HepG2 (cell line): ENCODE data around the gene STYK1. TPM values are rescaled to one million over a fixed set of nuclear protein-coding genes. Genes with fewer than 3 reads are reported as not detected.

Experiments used
- ATAC-seq: fragments of 200-7000 bp; cut with Tn5 transposase; 3 replicates; pipeline ENCODE4 v1.9.1; 2020; ENCODE audit warnings: mild to moderate bottlenecking, moderate library complexity
- BruUV-seq: library from RNA; stranded (reverse); fragments of 400-500 nt; replicated peaks from 2 replicates; lab custom pipeline; 2021; lab: Mats Ljungman, UMichigan
- CTCF ChIA-PET: fragments of 300-600 bp; formaldehyde crosslinking; extraction: SDS; loops from one replicate; lab custom pipeline; 2021; ENCODE audit warnings: low total read pairs, inconsistent platforms, low intra/inter-chr PET ratio; lab: Yijun Ruan, JAX
- POLR2A ChIA-PET: fragments of 350-600 bp; sonication (Branson Sonifier 250); formaldehyde crosslinking; loops from one replicate; lab custom pipeline; 2020; ENCODE audit warnings: antibody characterized with exemption, inconsistent platforms; lab: Yijun Ruan, JAX
- DNase-seq: peaks from one replicate; pipeline ENCODE4 v3.0.0-alpha.2; 2015; ENCODE audit warnings: low spot score
- FAIRE-seq: peaks from 3 replicates; lab custom pipeline; 2011; peaks lifted over from hg19 to GRCh38; lab: Jason Lieb, UNC
- H2AFZ ChIP-seq: one replicate; pipeline ENCODE4 v1.6.1; 2011; ENCODE audit warnings: low read length, inconsistent platforms
- H3K27ac ChIP-seq: fragments of 300-600 bp; 3 replicates; pipeline ENCODE4 v1.8.0; 2011; ENCODE audit warnings: mixed run types, mild to moderate bottlenecking, mixed read lengths, low read length, inconsistent platforms; ENCODE audit not compliant: insufficient read depth; ENCODE audit errors: extremely low read length
- H3K27me3 ChIP-seq, 2 experiments: fragments of 200-600 bp in 1 of 2; 2 replicates in 1 of 2; 3 replicates in 1 of 2; pipeline versions ENCODE4 v1.6.0 to v1.8.0; 2011; ENCODE audit warnings: low read length in 2 of 2, mild to moderate bottlenecking in 2 of 2, moderate library complexity in 2 of 2, inconsistent platforms in 1 of 2; ENCODE audit not compliant: insufficient read depth in 2 of 2, control insufficient read depth in 1 of 2
- H3K36me3 ChIP-seq, 2 experiments: fragments of 200-600 bp in 1 of 2; replicated peaks in 1 of 2; 2 replicates in 1 of 2; 3 replicates in 1 of 2; pipeline versions ENCODE4 v1.5.1 to v1.8.0; 2011; ENCODE audit warnings: low read length in 2 of 2, inconsistent platforms in 1 of 2; ENCODE audit not compliant: insufficient read depth in 2 of 2, control insufficient read depth in 1 of 2
- H3K4me1 ChIP-seq: 2 replicates; pipeline ENCODE4 v1.5.1; 2012; ENCODE audit warnings: low read length, inconsistent platforms; ENCODE audit not compliant: insufficient read depth
- H3K4me2 ChIP-seq: 2 replicates; pipeline ENCODE4 v1.6.0; 2011; ENCODE audit warnings: low read depth, low read length, inconsistent platforms
- H3K4me3 ChIP-seq, 3 experiments: fragments of 200-600 bp in 1 of 3; sonication (generic), shearing (Covaris generic) in 1 of 3; replicated peaks in 1 of 3; 2 replicates each; pipeline ENCODE4 v1.5.1; 2011 to 2016; ENCODE audit warnings: low read length in 3 of 3, inconsistent platforms in 2 of 3, low read depth in 2 of 3, mild to moderate bottlenecking in 2 of 3, control low read depth in 1 of 3, mixed read lengths in 1 of 3; ENCODE audit not compliant: insufficient read depth in 1 of 3
- H3K79me2 ChIP-seq: one replicate; pipeline ENCODE4 v1.6.1; 2011; ENCODE audit warnings: low read length, inconsistent platforms; ENCODE audit not compliant: insufficient read depth
- H3K9ac ChIP-seq: 2 replicates; pipeline ENCODE4 v1.6.0; 2011; ENCODE audit warnings: mild to moderate bottlenecking, low read depth, low read length, inconsistent platforms; ENCODE audit not compliant: insufficient read depth
- H3K9me3 ChIP-seq: 2 replicates; pipeline ENCODE4 v1.5.1; 2012; ENCODE audit warnings: mild to moderate bottlenecking, low read length
- H4K20me1 ChIP-seq: 2 replicates; pipeline ENCODE4 v1.6.0; 2011; ENCODE audit warnings: inconsistent platforms, mild to moderate bottlenecking, low read length, moderate library complexity; ENCODE audit not compliant: insufficient read depth
- AGO1 ChIP-seq: fragments of 200-400 bp; formaldehyde crosslinking; IDR thresholded peaks from 2 replicates; pipeline ENCODE4 v1.6.1; 2017; ENCODE audit warnings: mild to moderate bottlenecking, low read depth, low read length, moderate library complexity; ENCODE audit not compliant: poor library complexity, severe bottlenecking
- MAFF ChIP-seq: IDR thresholded peaks from 2 replicates; pipeline ENCODE4 v1.6.1; 2011; ENCODE audit warnings: low read depth, low read length, improper control_type of control experiment
- MAFK ChIP-seq, 2 experiments: IDR thresholded peaks in 1 of 2; conservative IDR thresholded peaks in 1 of 2; 2 replicates each; pipeline ENCODE4 v1.6.1; 2011; ENCODE audit warnings: improper control_type of control experiment in 2 of 2, low read length in 2 of 2
- ZZZ3 ChIP-seq: sonication (generic); formaldehyde crosslinking; IDR thresholded peaks from 2 replicates; pipeline ENCODE4 v1.4.0; 2020; ENCODE audit warnings: missing genetic modification reagents, mild to moderate bottlenecking, borderline replicate concordance
- WGBS: methylation state at CpG from one replicate; pipeline ENCODE4 v1.1.6; 2017; ENCODE audit warnings: low lambda C conversion rate; 5-methylcytosine and 5-hydroxymethylcytosine counted together
- in situ Hi-C: cut with HindIII; loops from 2 replicates; pipeline ENCODE4 v1.10.0; 2017; ENCODE audit warnings: low pct_unique_long_range_greater_than_20kb; ENCODE audit not compliant: extremely low pct_ligation_motif_present
- intact Hi-C: fragments of 100-400 bp; cut with micrococcal nuclease; formaldehyde crosslinking; loops from one replicate; pipeline ENCODE4 v1.10.0; 2022; ENCODE audit not compliant: unreplicated experiment
- polyA plus RNA-seq, 8 experiments: library from polyadenylated mRNA; depleted of rRNA in 3 of 8; stranded (reverse) in 7 of 8; unstranded in 1 of 8; fragments of >200 nt; fragmentation: Illumina TruSeq in 4 of 8; extraction: Trizol in 4 of 8; gene quantifications; 2 replicates each; pipeline versions ENCODE4 v1.2.1 to v1.2.3, GENCODE V29; 2011 to 2016; ENCODE audit warnings: low read depth in 4 of 8, missing spikeins in 1 of 8, mixed read lengths in 1 of 8; ENCODE audit not compliant: insufficient read depth in 1 of 8
- total RNA-seq, 5 experiments: library from RNA; depleted of rRNA; stranded (reverse); fragments of >200 nt; fragmentation: Illumina TruSeq; extraction: Trizol; gene quantifications; 2 replicates each; pipeline ENCODE4 v1.2.3, GENCODE V29; 2016; ENCODE audit warnings: low read depth in 1 of 5

Gene STYK1
- total and polyA plus RNA-seq, 2 of the 13 experiments (the other 11 are each of a cell fraction or from before 2014, with no cell fraction given) = not detected

DNA sequence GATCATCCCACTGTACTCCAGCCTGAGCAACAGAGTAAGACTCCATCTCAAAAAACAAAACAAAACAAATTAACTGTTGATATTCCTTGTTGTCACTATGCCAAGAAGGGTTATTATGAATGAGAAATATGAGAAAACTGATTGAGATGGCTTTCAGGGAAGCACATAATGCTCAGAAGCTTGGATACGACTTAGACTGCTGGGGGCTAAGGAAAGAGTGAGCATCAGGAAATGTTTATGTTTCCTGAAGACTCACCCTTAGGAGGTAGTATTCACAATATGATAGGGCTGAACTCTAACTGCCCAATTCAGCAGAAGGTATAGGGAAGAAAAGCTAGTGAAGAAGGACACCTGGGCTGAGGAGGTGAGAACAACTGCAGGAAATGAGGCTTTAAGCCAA lies 6.3 kb downstream of the STYK1 start:
- no peaks in the 10 kb centered on the region for H3K36me3 ChIP-seq
- H3K4me3 ChIP-seq = no peak overlapping the region
- no peak overlapping the region for H3K27ac ChIP-seq
- H4K20me1 ChIP-seq = no peaks in the 10 kb centered on the region
- WGBS = 5% methylated on average over 1 of the region's 1 CpG
- no peaks in the 10 kb centered on the region for H3K9me3 ChIP-seq
- no TSS peak for BruUV-seq
- in situ Hi-C loops = no loop called here
- no peak for DNase-seq
- no peak overlapping the region for H3K9ac ChIP-seq
- H2AFZ ChIP-seq = no peak overlapping the region
- ChIA-PET CTCF (no interaction called here), POLR2A (interaction anchor here (1.6 kb wide), 1 partner anchor 503 kb away, joined by 3 read pairs; the partner anchor contains the start of gene SMIM10L1)
- no peak overlapping the region for H3K4me2 ChIP-seq
- ATAC-seq = no peak
- no peaks in the 10 kb centered on the region for H3K4me1 ChIP-seq
- no peak for TF ChIP-seq ZZZ3
- FAIRE-seq = no peak
- intact Hi-C loops = no loop called here
- H3K27me3 ChIP-seq = peaks cover 0 to 9% of the 10 kb centered on the region in 2 experiments; a peak in 1 of 5 replicates
- H3K79me2 ChIP-seq = no peaks in the 10 kb centered on the region

DNA sequence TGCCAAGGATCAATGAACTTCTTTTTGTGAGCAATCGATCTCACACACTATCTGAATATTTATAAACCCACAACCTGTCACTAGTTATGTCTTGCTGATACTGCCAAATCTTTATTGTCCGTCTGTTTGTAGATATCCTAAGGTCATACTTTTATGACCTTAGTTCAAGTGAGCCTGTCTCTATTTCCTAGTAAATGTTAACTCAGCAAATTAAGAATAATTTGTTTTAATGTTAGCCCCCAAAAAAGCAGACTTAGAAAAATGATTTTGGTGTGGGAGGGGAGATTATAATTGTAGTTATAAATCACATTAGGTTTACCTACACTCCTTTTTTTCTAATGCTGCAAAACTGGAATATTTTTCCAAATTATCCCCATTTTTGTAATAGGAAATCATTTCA lies 9.4 kb downstream of the STYK1 start:
- no peaks in the 10 kb centered on the region for H3K79me2 ChIP-seq
- no peaks in the 10 kb centered on the region for H3K9me3 ChIP-seq
- in situ Hi-C loops (no loop called here), intact Hi-C loops (no loop called here)
- H3K27ac ChIP-seq = no peak overlapping the region
- no peaks in the 10 kb centered on the region for H3K36me3 ChIP-seq
- BruUV-seq = no TSS peak
- no peak for DNase-seq
- peaks cover 0 to 6% of the 10 kb centered on the region in 2 experiments; a peak in 1 of 5 replicates for H3K27me3 ChIP-seq
- no peak overlapping the region for H3K9ac ChIP-seq
- TF ChIP-seq MAFF (peak; percentile 82), AGO1 (no peak), MAFK (conservative IDR thresholded peaks at IDR 0.05 in 1 of 2, IDR thresholded peaks at IDR 0.05 in 1 of 2; ENCODE audit: low read length in 2 of 2) (peak; percentile 81)
- TF ChIP-seq, all 625 proteins: peak for 2
- FAIRE-seq (no peak), ATAC-seq (no peak)
- Histone ChIP-seq H3K4me2 (no peak overlapping the region), H2AFZ (no peak overlapping the region), H4K20me1 (no peaks in the 10 kb centered on the region), H3K4me3 (no peak overlapping the region), H3K4me1 (no peaks in the 10 kb centered on the region)
- CTCF ChIA-PET = no interaction called here
- POLR2A ChIA-PET = no interaction called here
- 23% methylated on average over 2 of the region's 2 CpGs for WGBS
